Measurements from ENCODE around the gene ZCCHC13.
"Not testable (repeated sequence)": the region's sequence is repeated elsewhere in the genome, so short reads cannot be mapped to it uniquely, and the experiment has no call there.

The ZCCHC13 gene

GRCh38 chrX:74304016-74304415, at the start of gene ZCCHC13:
Gene ZCCHC13, plus strand, starts transcription at chrX:74304180. Its CDS starts 87 bp downstream, at chrX:74304267.
- in situ Hi-C loops (cut with MboI; ENCODE audit: low sequenced_read_pairs): no loop called here

DNA sequence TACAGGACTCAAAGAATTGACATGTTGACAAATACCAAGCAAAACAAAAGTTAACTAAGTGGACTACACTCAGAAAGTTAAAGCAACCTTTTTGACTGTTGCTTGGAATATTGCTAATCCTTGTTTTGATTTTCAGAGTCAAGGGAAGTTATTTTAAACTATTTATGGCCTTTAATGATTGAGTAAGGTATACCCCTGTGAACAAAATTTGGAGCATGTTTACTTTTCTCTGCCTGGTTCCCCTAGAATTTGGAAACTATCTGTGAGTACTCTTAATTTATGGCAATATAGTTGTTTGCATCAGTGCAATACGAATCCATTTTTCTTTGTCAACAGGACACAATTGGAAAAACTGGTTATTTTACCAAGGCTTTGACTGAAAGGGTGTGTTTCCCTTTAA, 45.9 kb upstream of the ZCCHC13 start:
- in situ Hi-C loops (cut with MboI; ENCODE audit: low sequenced_read_pairs): not testable (repeated sequence)

GRCh38 chrX:74259885-74260491, 44.0 kb upstream of the ZCCHC13 start:
- in situ Hi-C loops (cut with MboI; ENCODE audit: low sequenced_read_pairs): no loop called here

DNA sequence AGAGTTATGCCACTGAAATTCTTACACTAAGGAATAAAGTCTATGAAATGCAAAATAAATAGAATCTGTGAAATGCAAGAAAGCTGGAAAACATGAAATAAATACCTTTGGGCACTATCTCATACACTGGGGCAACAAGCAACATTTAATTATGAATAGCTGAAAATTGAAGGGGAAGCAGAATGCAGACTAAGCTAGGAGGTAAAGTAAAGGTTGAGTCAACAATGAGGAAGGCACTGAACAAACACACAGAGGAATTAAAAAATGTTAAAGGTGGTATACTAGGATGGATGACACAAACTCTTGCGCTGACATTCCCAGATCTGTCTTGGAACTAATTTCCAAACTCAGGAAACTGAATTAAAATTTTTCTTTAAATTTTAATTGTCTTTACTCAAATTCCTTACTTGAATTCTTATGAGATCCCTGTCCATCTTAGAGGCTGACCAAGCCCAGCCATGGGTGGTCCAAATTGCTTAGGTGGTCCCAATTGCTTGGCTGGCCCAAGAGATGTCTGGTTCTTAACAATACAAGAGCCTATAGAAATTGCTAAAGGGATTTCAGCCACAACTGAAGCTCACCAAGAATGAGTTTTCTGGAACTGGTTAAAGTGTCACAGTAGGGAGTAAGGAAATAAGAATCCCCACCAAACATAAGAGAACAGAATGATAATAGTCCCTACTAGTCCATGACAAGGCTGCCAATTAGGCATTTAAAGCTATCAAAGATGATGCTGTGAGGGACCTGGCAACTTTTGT, 41.3 kb upstream of the ZCCHC13 start:
- in situ Hi-C loops (cut with MboI; ENCODE audit: low sequenced_read_pairs): no loop called here

DNA sequence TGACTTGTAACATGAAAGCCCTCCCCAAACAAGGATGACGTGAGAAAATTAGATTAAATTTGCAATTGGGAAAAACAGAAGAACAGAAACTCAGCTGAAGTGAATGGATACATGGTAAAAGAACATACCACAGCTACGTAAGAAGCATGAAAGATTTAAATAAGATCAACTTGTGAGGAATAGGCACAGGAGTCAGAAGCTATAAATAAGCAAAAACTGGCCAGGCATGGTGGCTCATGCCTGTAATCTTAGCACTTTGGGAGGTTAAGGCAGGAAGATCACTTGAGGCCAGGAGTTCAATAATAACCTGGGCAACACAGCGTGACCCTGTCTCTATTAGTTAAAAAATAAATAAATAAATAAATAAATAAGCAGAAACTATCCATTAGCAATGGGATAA, 33.6 kb upstream of the ZCCHC13 start:
- in situ Hi-C loops (cut with MboI; ENCODE audit: low sequenced_read_pairs): no loop called here

- in situ Hi-C loops (cut with MboI; ENCODE audit: low sequenced_read_pairs): no loop called here
These were observed 31.8 kb upstream of the ZCCHC13 start for GRCh38 chrX:74272230-74272629.

DNA sequence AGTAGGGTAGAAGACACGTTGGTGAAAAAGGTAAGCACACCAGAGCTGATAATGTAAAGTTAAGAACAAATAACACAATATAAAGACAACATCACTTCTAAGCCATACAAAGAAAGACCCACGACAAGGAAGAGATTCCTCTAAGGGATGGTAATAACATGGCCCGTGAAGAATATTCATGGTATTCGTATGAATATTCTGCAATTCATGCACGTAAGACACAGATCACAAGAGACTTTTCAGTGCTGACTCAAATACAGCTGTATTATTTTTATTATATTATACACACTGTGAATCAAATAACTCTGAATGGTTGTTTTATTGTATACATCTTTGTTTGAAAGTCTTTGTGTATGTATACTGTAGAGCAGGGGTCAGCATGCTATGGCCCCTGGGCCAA, 29.5 kb upstream of the ZCCHC13 start:
- in situ Hi-C loops (cut with MboI; ENCODE audit: low sequenced_read_pairs): no loop called here

DNA sequence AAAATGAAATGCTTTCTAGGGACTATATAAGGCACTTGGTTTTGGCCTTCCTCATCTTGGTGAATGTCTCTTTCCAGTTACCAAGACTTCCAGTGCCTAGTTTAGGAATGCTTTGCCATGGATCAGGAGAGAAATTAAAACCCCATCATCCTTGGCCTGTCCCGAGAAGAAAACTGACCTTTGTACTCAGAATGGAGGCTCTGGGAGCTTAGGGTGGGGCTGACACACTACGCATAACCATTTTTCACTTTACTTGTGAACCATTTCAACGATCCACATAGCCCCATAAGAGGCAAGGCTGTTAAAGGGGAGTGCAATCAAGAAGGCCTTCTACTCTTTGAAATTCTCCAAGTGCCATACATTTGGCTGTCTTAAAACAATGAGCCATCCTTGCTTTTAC, 26.7 kb upstream of the ZCCHC13 start:
- in situ Hi-C loops (cut with MboI; ENCODE audit: low sequenced_read_pairs): no loop called here

DNA sequence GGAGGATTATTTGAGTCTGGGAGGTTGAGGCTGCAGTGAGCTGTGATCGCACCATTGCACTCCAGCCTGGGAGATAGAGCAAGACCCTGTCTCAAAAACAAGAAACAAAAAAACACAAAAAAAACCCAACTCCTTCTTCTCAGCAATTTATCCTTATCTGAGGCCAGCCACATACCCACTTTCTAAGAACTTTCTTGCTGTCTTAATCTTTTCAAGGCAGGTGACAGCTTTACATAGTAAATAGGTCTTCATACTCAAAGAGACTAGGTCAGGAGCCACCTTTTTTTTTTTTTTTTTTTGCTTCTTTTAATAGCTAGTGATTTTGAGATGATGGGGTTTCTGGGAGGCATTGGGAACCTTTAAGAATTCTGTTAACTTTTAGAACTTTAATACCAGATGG, 26.1 kb upstream of the ZCCHC13 start:
- in situ Hi-C loops (cut with MboI; ENCODE audit: low sequenced_read_pairs): no loop called here

GRCh38 chrX:74280759-74281158, 23.2 kb upstream of the ZCCHC13 start:
- in situ Hi-C loops (cut with MboI; ENCODE audit: low sequenced_read_pairs): no loop called here

DNA sequence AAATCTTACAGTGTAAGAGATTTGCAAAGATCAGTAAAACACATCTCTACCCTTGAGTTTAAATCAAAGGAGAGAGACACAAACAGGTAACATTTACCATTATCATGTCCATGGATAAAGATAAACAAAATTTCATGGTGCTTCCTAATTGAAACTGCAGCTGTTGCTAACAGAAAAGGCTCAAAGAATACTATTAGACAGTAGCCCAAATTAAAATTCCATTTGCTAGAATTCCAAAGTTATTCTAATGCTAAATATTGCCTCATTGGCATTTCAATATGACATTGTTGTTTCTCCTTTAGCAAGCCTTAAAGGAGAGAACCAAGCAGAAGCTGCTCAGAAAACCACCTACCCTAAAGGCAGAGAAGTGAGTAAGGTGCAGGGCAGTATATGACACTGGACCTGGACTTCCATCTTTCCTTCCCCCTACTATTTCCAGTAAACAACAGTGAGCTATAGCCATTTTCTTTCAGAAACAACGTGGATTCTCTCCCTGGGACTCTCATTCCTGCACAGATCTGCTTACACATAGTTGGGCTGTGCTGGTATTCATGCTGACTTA, 19.5 kb upstream of the ZCCHC13 start:
- in situ Hi-C loops (cut with MboI; ENCODE audit: low sequenced_read_pairs): no loop called here

- in situ Hi-C loops (cut with MboI; ENCODE audit: low sequenced_read_pairs): no loop called here
These were observed 16.8 kb upstream of the ZCCHC13 start for GRCh38 chrX:74286950-74287740.

DNA sequence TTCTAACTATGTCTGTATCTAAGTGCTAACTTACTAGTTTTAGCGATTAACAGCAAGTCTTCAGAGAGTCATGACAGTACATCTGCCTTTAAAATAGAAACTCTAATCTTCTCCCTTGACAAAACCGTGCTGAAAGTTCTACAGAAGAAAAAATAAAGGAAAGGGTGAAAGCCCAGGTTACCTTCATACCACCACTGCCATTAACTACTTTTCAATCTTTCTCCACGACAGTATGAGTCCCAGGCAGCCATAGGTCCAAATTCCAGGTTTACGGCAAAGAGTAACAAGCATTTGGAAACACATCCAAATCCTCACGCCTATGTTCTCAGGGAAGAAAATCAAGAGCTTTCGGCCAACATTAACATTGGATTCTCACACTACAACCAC, 12.4 kb upstream of the ZCCHC13 start:
- in situ Hi-C loops (cut with MboI; ENCODE audit: low sequenced_read_pairs): no loop called here

DNA sequence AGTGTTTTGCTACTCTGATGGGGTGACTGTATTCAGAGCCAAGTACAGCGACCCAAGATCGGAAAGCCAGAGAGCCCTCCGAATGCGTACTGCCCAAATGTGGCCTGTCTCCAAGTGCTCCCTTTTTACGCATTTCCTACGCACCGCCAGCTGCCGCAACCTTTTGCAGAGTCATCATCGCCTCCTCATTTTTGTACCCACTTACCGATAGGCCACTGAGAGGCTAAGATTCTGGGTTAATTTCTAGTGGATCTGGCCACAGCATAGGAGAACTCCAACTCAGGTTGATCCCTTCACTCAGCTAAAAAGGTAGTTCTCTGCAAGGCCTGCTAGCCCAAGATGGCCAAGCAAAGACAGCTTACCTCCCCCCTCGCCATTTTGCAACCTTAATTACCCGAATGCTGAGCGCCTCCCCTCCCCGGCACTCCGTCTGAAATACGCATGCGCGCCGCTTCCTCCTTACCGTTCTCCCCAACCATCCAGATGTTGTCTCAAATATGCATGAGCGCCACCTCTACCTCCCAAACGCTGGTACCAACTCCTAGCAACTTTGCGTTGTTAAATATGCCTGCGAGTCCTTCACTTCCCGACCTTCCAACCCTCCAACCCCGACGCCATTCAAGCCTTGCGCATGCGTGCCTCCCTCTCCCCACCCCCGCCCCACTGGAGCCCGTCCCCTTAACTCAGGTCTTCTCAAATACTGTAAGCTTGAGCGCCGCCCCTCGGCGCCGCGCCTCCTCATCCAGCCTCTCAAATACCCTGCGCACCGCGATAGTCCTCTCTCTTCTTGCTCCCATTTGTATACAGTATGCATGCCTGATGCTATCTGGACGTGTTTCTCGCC, 11.8 kb upstream of the ZCCHC13 start:
- in situ Hi-C loops (cut with MboI; ENCODE audit: low sequenced_read_pairs): no loop called here

DNA sequence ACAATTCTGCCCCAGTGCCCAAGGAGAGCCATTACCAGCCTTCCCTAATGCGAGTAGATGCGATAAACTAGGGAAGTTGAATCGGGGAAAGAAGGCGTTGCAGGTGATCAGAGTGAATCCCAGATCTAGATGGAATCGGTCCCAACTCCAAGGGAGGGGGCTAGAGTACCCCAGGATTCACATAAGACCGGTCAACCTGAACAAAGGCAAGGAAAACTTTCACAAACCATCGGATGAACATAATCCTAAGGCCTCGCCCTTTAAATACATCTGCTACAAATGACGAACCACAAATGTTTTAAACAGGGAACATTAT, 11.2 kb upstream of the ZCCHC13 start:
- in situ Hi-C loops (cut with MboI; ENCODE audit: low sequenced_read_pairs): no loop called here

DNA sequence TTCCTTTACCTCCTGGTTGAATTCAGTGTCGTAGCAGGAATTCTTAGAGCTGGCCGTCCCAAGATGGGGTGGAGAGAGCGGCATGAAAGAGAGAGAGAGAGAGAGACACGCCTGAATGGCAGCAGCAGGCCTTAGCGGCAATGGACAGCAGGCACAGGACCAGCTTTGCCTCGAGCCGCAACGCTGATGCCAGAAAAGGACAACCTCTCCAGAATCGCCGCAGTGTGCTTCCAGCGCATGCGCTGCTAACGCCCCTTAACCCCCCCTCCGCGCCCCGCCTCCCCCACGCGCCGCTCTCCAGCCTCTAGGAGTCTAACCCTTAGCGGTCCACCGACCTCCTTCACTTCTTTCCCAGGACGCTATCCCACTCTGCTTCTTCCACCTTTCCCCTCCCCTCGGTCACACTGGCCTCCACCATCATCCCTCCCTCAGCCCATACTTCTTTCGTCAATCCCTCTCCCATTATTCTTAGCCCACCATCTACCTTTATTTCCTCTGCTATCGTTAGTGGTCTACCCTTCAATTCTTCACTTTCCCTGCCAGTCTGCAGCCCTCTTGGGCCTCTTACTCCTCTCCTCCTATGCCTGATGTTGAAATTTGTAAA, 10.5 kb upstream of the ZCCHC13 start:
- in situ Hi-C loops (cut with MboI; ENCODE audit: low sequenced_read_pairs): no loop called here

DNA sequence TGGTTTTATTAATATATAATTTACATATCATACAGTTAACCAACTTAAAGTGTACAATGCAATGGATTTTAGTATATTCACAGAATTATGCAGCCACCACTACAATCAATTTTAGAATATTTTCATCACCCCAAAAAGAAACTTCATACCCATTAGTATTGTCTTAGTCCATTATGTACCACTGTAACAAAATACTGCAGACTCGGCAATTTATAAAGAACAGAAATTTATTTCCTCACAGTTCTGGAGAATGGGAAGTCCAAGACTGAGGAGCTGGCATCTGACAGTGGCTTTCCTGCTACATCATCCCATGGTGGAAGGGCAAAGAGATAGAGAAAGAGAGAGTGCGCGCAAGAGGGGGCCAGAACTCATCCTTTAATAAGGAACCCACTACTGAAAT, 8.9 kb upstream of the ZCCHC13 start:
- in situ Hi-C loops (cut with MboI; ENCODE audit: low sequenced_read_pairs): no loop called here

DNA sequence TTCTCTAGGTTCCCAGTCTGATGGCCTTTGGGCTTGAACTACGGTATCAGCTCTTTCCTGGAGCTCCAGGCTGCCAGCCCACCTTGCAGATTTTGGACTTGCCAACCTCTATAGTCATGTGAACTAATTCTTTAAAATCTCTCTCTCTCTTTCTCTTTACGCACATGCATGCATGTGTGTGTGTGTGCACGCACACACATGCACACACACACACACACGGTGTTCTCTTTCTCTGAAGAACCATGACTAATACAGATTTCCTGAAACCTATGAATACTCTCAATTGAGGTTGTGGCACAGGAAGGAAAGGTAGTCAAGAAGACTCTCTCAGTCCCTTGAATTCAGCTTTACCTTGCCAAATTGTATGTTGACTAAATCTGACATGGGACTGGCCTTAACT, 6.2 kb upstream of the ZCCHC13 start:
- in situ Hi-C loops (cut with MboI; ENCODE audit: low sequenced_read_pairs): no loop called here

GRCh38 chrX:74300869-74301268, 3.1 kb upstream of the ZCCHC13 start:
- in situ Hi-C loops (cut with MboI; ENCODE audit: low sequenced_read_pairs): no loop called here

DNA sequence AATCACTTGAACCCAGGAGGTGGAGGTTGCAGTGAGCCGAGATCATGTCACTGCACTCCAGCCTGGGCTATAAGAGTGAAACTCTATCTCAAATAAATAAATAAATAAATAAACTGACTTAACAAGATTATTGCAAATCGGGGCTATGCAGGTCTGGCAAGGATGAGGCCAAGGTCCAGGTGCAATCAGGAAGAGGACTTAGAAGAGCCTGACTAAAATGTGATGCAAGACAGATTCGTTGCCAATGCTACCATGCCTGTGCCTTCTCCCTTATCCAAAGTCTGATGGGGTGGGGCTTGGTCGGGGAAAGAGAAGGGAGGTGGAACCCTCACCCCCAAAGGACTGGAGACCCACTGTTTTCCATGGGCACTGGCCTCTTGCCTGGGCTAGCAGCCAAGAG, 14.7 kb downstream of the ZCCHC13 start:
- in situ Hi-C loops (cut with MboI; ENCODE audit: low sequenced_read_pairs): no loop called here

- in situ Hi-C loops (cut with MboI; ENCODE audit: low sequenced_read_pairs): not testable (repeated sequence)
These were observed 15.3 kb downstream of the ZCCHC13 start for GRCh38 chrX:74319321-74319720.

All from hTERT RPE-1 (cell line).